Heart left ventricle (tissue), 13 donors: Measurements from ENCODE around the gene GRIA1.

ENCODE experiments used
- POLR2A ChIP-seq, 2 donors: fragments of 450-650 bp; IDR thresholded peaks; one replicate each; pipeline ENCODE4 v1.6.1; 2017; ENCODE audit warnings: antibody characterized with exemption in 2 of 2, mild to moderate bottlenecking in 2 of 2, moderate library complexity in 2 of 2
- TF ChIP-seq, protein P1 (sequence below), 12 donors: fragments of 200-600 bp; sonication (generic) in 4 of 12; IDR thresholded peaks; one replicate each; pipeline versions ENCODE4 v1.5.0 to v1.8.0; 2018 to 2022; ENCODE audit warnings: antibody characterized with exemption in 12 of 12, mild to moderate bottlenecking in 5 of 12
- donor health status: ischemic (EF 13 %, LVEDD 7.1; RV severe dilation, severe dysfunction).
- donor health status: DM: no; HTN: yes; CAD: no.
- donor health status: DM: no; HTN: no; CAD: no.
- donor health status: ischemic (EF 25% LVEDD 6.9; RV normal size, moderate dysfunction).
- donor health status: ischemic (EF 25% LVEDD 5.7; RV mildly dilated, moderate dysfunction).
- donor health status: ischemic (EF 35%, LVEDD 5.7; RV mildly dilated, moderate dysfunction).
- donor health status: nonischemic (EF 11% LVEDD 7.7; RV severe dilation, severe dysfunction).
- donor health status: DM: yes; HTN: yes; CAD: no.
- donor health status: PGD.
- donor health status: ischemic (EF 29% LVEDD 5.4; RV normal size, mild dysfunction).
- donor health status: nonischemic (EF 23%, LVEDD 6.1; RV moderate dilation, normal function).

DNA sequence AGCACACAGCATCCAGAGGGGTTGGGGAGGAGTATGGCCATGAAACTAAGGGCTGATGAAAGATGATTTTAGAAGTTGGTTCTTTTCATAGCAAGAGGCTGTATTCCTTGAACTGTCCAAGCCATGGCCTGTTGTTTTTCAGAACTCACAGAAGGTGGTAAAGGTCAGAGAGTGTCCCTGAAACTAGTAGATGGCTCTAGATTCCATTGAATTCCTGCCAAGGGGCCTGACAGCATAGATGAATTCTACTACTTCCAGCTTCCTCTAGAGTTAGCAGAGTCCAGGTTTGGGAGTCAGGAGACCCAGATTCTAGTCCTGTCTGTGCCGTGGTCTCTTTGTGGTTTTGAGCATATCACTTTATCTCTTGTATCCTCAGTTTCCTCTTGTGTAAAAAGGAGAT lies 101.6 kb downstream of the GRIA1 start:
- TF ChIP-seq, protein P1, sequence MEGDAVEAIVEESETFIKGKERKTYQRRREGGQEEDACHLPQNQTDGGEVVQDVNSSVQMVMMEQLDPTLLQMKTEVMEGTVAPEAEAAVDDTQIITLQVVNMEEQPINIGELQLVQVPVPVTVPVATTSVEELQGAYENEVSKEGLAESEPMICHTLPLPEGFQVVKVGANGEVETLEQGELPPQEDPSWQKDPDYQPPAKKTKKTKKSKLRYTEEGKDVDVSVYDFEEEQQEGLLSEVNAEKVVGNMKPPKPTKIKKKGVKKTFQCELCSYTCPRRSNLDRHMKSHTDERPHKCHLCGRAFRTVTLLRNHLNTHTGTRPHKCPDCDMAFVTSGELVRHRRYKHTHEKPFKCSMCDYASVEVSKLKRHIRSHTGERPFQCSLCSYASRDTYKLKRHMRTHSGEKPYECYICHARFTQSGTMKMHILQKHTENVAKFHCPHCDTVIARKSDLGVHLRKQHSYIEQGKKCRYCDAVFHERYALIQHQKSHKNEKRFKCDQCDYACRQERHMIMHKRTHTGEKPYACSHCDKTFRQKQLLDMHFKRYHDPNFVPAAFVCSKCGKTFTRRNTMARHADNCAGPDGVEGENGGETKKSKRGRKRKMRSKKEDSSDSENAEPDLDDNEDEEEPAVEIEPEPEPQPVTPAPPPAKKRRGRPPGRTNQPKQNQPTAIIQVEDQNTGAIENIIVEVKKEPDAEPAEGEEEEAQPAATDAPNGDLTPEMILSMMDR (IDR thresholded peaks at IDR 0.05): no peak
- TF ChIP-seq POLR2A (IDR thresholded peaks at IDR 0.05): no peak
